Hepatocyte (in vitro differentiated cells): Measurements from ENCODE around the gene SULT1C3. TPM values are rescaled to one million over a fixed set of nuclear protein-coding genes. Genes with fewer than 3 reads are reported as not detected.

Source experiments
- DNase-seq: peaks from one replicate; pipeline ENCODE4 v3.0.0-alpha.2; 2016; ENCODE audit warnings: low spot score
- H2AFZ ChIP-seq: fragments of 200-600 bp; sonication (generic); 2 replicates; pipeline ENCODE4 v1.6.0; 2016; ENCODE audit warnings: antibody characterized with exemption, mild to moderate bottlenecking
- H3K27ac ChIP-seq: fragments of 200-600 bp; sonication (generic); 2 replicates; pipeline ENCODE4 v1.5.1; 2016; ENCODE audit warnings: mild to moderate bottlenecking
- H3K27me3 ChIP-seq: fragments of 200-600 bp; sonication (generic); 2 replicates; pipeline ENCODE4 v1.6.1; 2016
- H3K36me3 ChIP-seq: fragments of 200-600 bp; sonication (generic); replicated peaks from 2 replicates; pipeline ENCODE4 v1.5.1; 2016; ENCODE audit warnings: low read depth; ENCODE audit not compliant: insufficient read depth
- H3K4me1 ChIP-seq: fragments of 200-600 bp; sonication (generic); 2 replicates; pipeline ENCODE4 v1.5.1; 2016; ENCODE audit warnings: mild to moderate bottlenecking, moderate library complexity; ENCODE audit not compliant: insufficient read depth
- H3K4me2 ChIP-seq: fragments of 200-600 bp; sonication (generic); 2 replicates; pipeline ENCODE4 v1.6.0; 2016
- H3K4me3 ChIP-seq: fragments of 200-600 bp; sonication (generic); 2 replicates; pipeline ENCODE4 v1.5.1; 2016; ENCODE audit warnings: mild to moderate bottlenecking
- H3K79me2 ChIP-seq: fragments of 200-600 bp; sonication (generic); 2 replicates; pipeline ENCODE4 v1.6.0; 2017; ENCODE audit warnings: mild to moderate bottlenecking
- H3K9me2 ChIP-seq: fragments of 200-600 bp; sonication (generic); replicated peaks from 2 replicates; pipeline ENCODE4 v1.6.0; 2017; ENCODE audit warnings: mild to moderate bottlenecking; ENCODE audit not compliant: insufficient read depth
- H3K9me3 ChIP-seq: fragments of 200-600 bp; sonication (generic); 2 replicates; pipeline ENCODE4 v1.5.1; 2016; ENCODE audit warnings: low read depth, mild to moderate bottlenecking
- H4K20me1 ChIP-seq: fragments of 200-600 bp; sonication (generic); 2 replicates; pipeline ENCODE4 v1.6.0; 2016; ENCODE audit warnings: mild to moderate bottlenecking; ENCODE audit not compliant: insufficient read depth, poor library complexity, severe bottlenecking
- CTCF ChIP-seq: fragments of 200-600 bp; sonication (generic); IDR thresholded peaks from 2 replicates; pipeline ENCODE4 v1.5.1; 2016; ENCODE audit warnings: antibody characterized with exemption, mild to moderate bottlenecking; ENCODE audit not compliant: poor library complexity
- EZH2 ChIP-seq: fragments of 200-600 bp; sonication (generic); IDR thresholded peaks from 2 replicates; pipeline ENCODE4 v1.6.1; 2016; ENCODE audit warnings: antibody characterized with exemption, mild to moderate bottlenecking, borderline replicate concordance
- EZH2phosphoT487 ChIP-seq: fragments of 200-600 bp; sonication (generic); IDR thresholded peaks from one replicate; pipeline ENCODE4 v1.6.1; 2018; ENCODE audit warnings: antibody characterized with exemption, mild to moderate bottlenecking, low read depth, moderate library complexity; ENCODE audit not compliant: unreplicated experiment, severe bottlenecking
- WGBS: methylation state at CpG from one replicate; pipeline ENCODE4 v1.1.6; 2016; ENCODE audit warnings: low lambda C conversion rate; ENCODE audit errors: missing lambda C conversion rate; 5-methylcytosine and 5-hydroxymethylcytosine counted together
- polyA plus RNA-seq: library from polyadenylated mRNA; unstranded; fragments of >200 nt; fragmentation: Nextera tagmentation; extraction: Ambion mirVana; gene quantifications from 2 replicates; pipeline ENCODE4 v1.2.1, GENCODE V29; 2016
- total RNA-seq: library from RNA; depleted of rRNA; stranded (reverse); fragments of >200 nt; gene quantifications from 2 replicates; pipeline ENCODE4 v1.2.3, GENCODE V29; 2014

The SULT1C3 gene
- total and polyA plus RNA-seq, 2 experiments from 2014 or later = 1.00 TPM; not detected in 1

- DNase-seq = no peak
- Histone ChIP-seq H3K4me1 (no peaks in the 10 kb centered on the region), H3K36me3 (no peaks in the 10 kb centered on the region), H3K79me2 (peaks cover 15% of the 10 kb centered on the region), H3K9me2 (no peaks in the 10 kb centered on the region), H3K9me3 (no peaks in the 10 kb centered on the region), H2AFZ (no peak overlapping the region), H3K27me3 (no peaks in the 10 kb centered on the region), H3K27ac (peak overlapping the region; percentile 21), H3K4me2 (no peak overlapping the region), H4K20me1 (no peaks in the 10 kb centered on the region), H3K4me3 (no peak overlapping the region)
- 78% methylated on average over 3 of the region's 3 CpGs for WGBS
- no peak for TF ChIP-seq EZH2
- TF ChIP-seq EZH2phosphoT487 = no peak
- TF ChIP-seq CTCF = no peak
These were observed 18.1 kb downstream of the SULT1C3 start for GRCh38 chr2:108257757-108258331.

GRCh38 chr2:108260773-108261172 is 21.0 kb downstream of the SULT1C3 start:
- TF ChIP-seq EZH2 (no peak), EZH2phosphoT487 (no peak), CTCF (no peak)
- H3K4me2 ChIP-seq = no peak overlapping the region
- no peak for DNase-seq
- H3K27ac ChIP-seq = no peak overlapping the region
- WGBS = 85% methylated on average over 1 of the region's 1 CpG
- no peak overlapping the region for H3K4me3 ChIP-seq
- no peaks in the 10 kb centered on the region for H3K36me3 ChIP-seq
- no peaks in the 10 kb centered on the region for H3K9me2 ChIP-seq
- no peaks in the 10 kb centered on the region for H3K27me3 ChIP-seq
- H4K20me1 ChIP-seq = no peaks in the 10 kb centered on the region
- no peaks in the 10 kb centered on the region for H3K4me1 ChIP-seq
- H2AFZ ChIP-seq = no peak overlapping the region
- H3K9me3 ChIP-seq = no peaks in the 10 kb centered on the region
- H3K79me2 ChIP-seq = peaks cover 26% of the 10 kb centered on the region

GRCh38 chr2:108262036-108262435 is 22.3 kb downstream of the SULT1C3 start:
- Histone ChIP-seq H3K36me3 (no peaks in the 10 kb centered on the region), H3K79me2 (peaks cover 26% of the 10 kb centered on the region), H4K20me1 (no peaks in the 10 kb centered on the region), H3K9me3 (no peaks in the 10 kb centered on the region), H3K4me3 (no peak overlapping the region), H3K4me2 (no peak overlapping the region), H3K4me1 (peaks cover 7% of the 10 kb centered on the region), H3K9me2 (no peaks in the 10 kb centered on the region), H3K27me3 (no peaks in the 10 kb centered on the region), H3K27ac (no peak overlapping the region), H2AFZ (no peak overlapping the region)
- 48% methylated on average over 1 of the region's 1 CpG for WGBS
- DNase-seq = no peak
- no peak for TF ChIP-seq EZH2
- no peak for TF ChIP-seq CTCF
- no peak for TF ChIP-seq EZH2phosphoT487

- TF ChIP-seq EZH2phosphoT487 (no peak), CTCF (no peak), EZH2 (no peak)
- H3K4me2 ChIP-seq = no peak overlapping the region
- H3K4me3 ChIP-seq = no peak overlapping the region
- no peaks in the 10 kb centered on the region for H4K20me1 ChIP-seq
- H3K9me3 ChIP-seq = no peaks in the 10 kb centered on the region
- DNase-seq = no peak
- H2AFZ ChIP-seq = no peak overlapping the region
- H3K27ac ChIP-seq = no peak overlapping the region
- H3K36me3 ChIP-seq = no peaks in the 10 kb centered on the region
- no peaks in the 10 kb centered on the region for H3K27me3 ChIP-seq
- peaks cover 30% of the 10 kb centered on the region for H3K79me2 ChIP-seq
- no peaks in the 10 kb centered on the region for H3K9me2 ChIP-seq
- peaks cover 15% of the 10 kb centered on the region for H3K4me1 ChIP-seq
These were observed 23.6 kb downstream of the SULT1C3 start for GRCh38 chr2:108263401-108263800.
